A549 (cell line): Measurements from ENCODE around the gene BDH1. TPM values are rescaled to one million over a fixed set of nuclear protein-coding genes. Genes with fewer than 3 reads are reported as not detected.

Experiments used
- ATAC-seq, 2 experiments: fragments of 200-7000 bp in 1 of 2; fragments of >200 bp in 1 of 2; cut with Nextera tagmentation in 1 of 2; cut with Tn5 transposase in 1 of 2; 3 replicates each; pipeline versions ENCODE4 v1.8.0 to v1.9.1; 2018 to 2020; ENCODE audit warnings: mild to moderate bottlenecking in 1 of 2, moderate library complexity in 1 of 2
- CTCF ChIA-PET: fragments of 300-600 bp; sonication (Branson Sonifier 250); formaldehyde crosslinking; extraction: SDS; loops from one replicate; lab custom pipeline; 2021; ENCODE audit warnings: antibody characterized with exemption, inconsistent platforms; lab: Yijun Ruan, JAX
- POLR2A ChIA-PET: fragments of 350-600 bp; formaldehyde crosslinking; extraction: SDS; loops from one replicate; lab custom pipeline; 2021; ENCODE audit warnings: antibody characterized with exemption, inconsistent platforms; lab: Yijun Ruan, JAX
- DNase-seq, 2 experiments: peaks; one replicate each; pipeline versions ENCODE4 v3.0.0 to v3.0.0-alpha.2; 2011 to 2016; ENCODE audit warnings: low read depth in 1 of 2, low spot score in 1 of 2
- FAIRE-seq: peaks from 2 replicates; lab custom pipeline; 2011; peaks lifted over from hg19 to GRCh38; lab: Jason Lieb, UNC
- H3K27ac ChIP-seq, 2 experiments: fragments of >200 bp; sonication (Bioruptor Twin); formaldehyde crosslinking; 3 replicates each; pipeline ENCODE4 v1.5.1; 2016 to 2017
- H3K4me1 ChIP-seq: fragments of >200 bp; sonication (Bioruptor Twin); formaldehyde crosslinking; 3 replicates; pipeline ENCODE4 v1.6.1; 2016
- H3K4me2 ChIP-seq: fragments of >200 bp; sonication (Bioruptor Twin); formaldehyde crosslinking; 3 replicates; pipeline ENCODE4 v1.6.1; 2016
- H3K4me3 ChIP-seq: fragments of >200 bp; sonication (Bioruptor Twin); formaldehyde crosslinking; 3 replicates; pipeline ENCODE4 v1.5.1; 2016
- H3K9me3 ChIP-seq: fragments of >200 bp; sonication (Bioruptor Twin); formaldehyde crosslinking; 3 replicates; pipeline ENCODE4 v1.6.1; 2016
- CBX2 ChIP-seq: fragments of 200-600 bp; sonication (generic); IDR thresholded peaks from 2 replicates; pipeline ENCODE4 v1.6.1; 2016; ENCODE audit warnings: low read depth, mild to moderate bottlenecking, borderline replicate concordance
- CHD2 ChIP-seq: fragments of 150-350 bp; IDR thresholded peaks from 2 replicates; pipeline ENCODE4 v1.6.1; 2014; ENCODE audit warnings: low read length; ENCODE audit not compliant: partially characterized antibody
- E2F6 ChIP-seq: IDR thresholded peaks from 2 replicates; pipeline ENCODE4 v1.6.1; 2012; ENCODE audit warnings: low read depth, borderline replicate concordance
- EHF ChIP-seq: fragments of 250-450 bp; sonication (Bioruptor Pico); IDR thresholded peaks from 2 replicates; pipeline ENCODE4 v1.5.0; 2020; ENCODE audit warnings: mild to moderate bottlenecking
- ELK1 ChIP-seq: fragments of 150-350 bp; IDR thresholded peaks from 2 replicates; pipeline ENCODE4 v1.6.1; 2014; ENCODE audit warnings: low read depth, mild to moderate bottlenecking, low read length
- ESRRA ChIP-seq: fragments of 150-350 bp; IDR thresholded peaks from 2 replicates; pipeline ENCODE4 v1.6.1; 2014; ENCODE audit warnings: mild to moderate bottlenecking, low read length, borderline replicate concordance
- FOSB ChIP-seq: fragments of 250-450 bp; sonication (Bioruptor Pico); IDR thresholded peaks from 2 replicates; pipeline ENCODE4 v1.5.0; 2020; ENCODE audit warnings: mild to moderate bottlenecking, moderate library complexity
- HES2 ChIP-seq: fragments of >200 bp; sonication (Bioruptor Twin); formaldehyde crosslinking; IDR thresholded peaks from 2 replicates; pipeline ENCODE4 v1.6.1; 2016
- HMGXB4 ChIP-seq: fragments of 250-450 bp; sonication (Bioruptor Pico); IDR thresholded peaks from 2 replicates; pipeline ENCODE4 v1.5.0; 2021; ENCODE audit warnings: mild to moderate bottlenecking, moderate library complexity, borderline replicate concordance
- HOXA7 ChIP-seq: fragments of 250-450 bp; sonication (Bioruptor Pico); IDR thresholded peaks from 2 replicates; pipeline ENCODE4 v1.5.0; 2020; ENCODE audit warnings: mild to moderate bottlenecking, moderate library complexity
- MAFK ChIP-seq: fragments of 450-650 bp; IDR thresholded peaks from 2 replicates; pipeline ENCODE4 v1.6.1; 2014; ENCODE audit not compliant: partially characterized antibody
- MAX ChIP-seq: IDR thresholded peaks from 2 replicates; pipeline ENCODE4 v1.6.1; 2012
- NFE2L2 ChIP-seq: fragments of 150-350 bp; conservative IDR thresholded peaks from 2 replicates; pipeline ENCODE4 v1.6.1; 2014; ENCODE audit warnings: low read length
- NPAS2 ChIP-seq: fragments of 250-450 bp; sonication (Bioruptor Pico); IDR thresholded peaks from 2 replicates; pipeline ENCODE4 v1.8.0; 2022; ENCODE audit warnings: mild to moderate bottlenecking, moderate library complexity, borderline replicate concordance
- NR3C1 ChIP-seq: fragments of >200 bp; sonication (Bioruptor Twin); formaldehyde crosslinking; IDR thresholded peaks from 3 replicates; pipeline ENCODE4 v1.6.1; 2017
- PBX3 ChIP-seq: IDR thresholded peaks from 2 replicates; pipeline ENCODE4 v1.6.1; 2012
- POLR2A ChIP-seq: IDR thresholded peaks from 2 replicates; pipeline ENCODE4 v1.6.1; 2012; ENCODE audit warnings: mild to moderate bottlenecking, low read length
- RAD21 ChIP-seq, 2 experiments: fragments of >200 bp in 1 of 2; sonication (Bioruptor Twin) in 1 of 2; formaldehyde crosslinking in 1 of 2; IDR thresholded peaks in 1 of 2; conservative IDR thresholded peaks in 1 of 2; 2 replicates in 1 of 2; 3 replicates in 1 of 2; pipeline ENCODE4 v1.6.1; 2012 to 2018; ENCODE audit warnings: inconsistent platforms in 1 of 2
- RNF2 ChIP-seq: fragments of 200-600 bp; sonication (generic); IDR thresholded peaks from 2 replicates; pipeline ENCODE4 v1.6.1; 2016; ENCODE audit warnings: low read depth, mild to moderate bottlenecking, antibody characterized with exemption, moderate library complexity, borderline replicate concordance
- SREBF2 ChIP-seq: fragments of 450-650 bp; IDR thresholded peaks from 2 replicates; pipeline ENCODE4 v1.6.1; 2014; ENCODE audit warnings: mild to moderate bottlenecking, moderate library complexity
- TFCP2L1 ChIP-seq: fragments of 250-450 bp; sonication (Bioruptor Pico); IDR thresholded peaks from 2 replicates; pipeline ENCODE4 v1.5.0; 2021; ENCODE audit warnings: mild to moderate bottlenecking
- USF2 ChIP-seq: fragments of 450-650 bp; IDR thresholded peaks from 2 replicates; pipeline ENCODE4 v1.6.1; 2014; ENCODE audit warnings: antibody characterized with exemption
- ZSCAN20 ChIP-seq: fragments of 250-450 bp; sonication (Bioruptor Pico); IDR thresholded peaks from 2 replicates; pipeline ENCODE4 v1.8.0; 2022; ENCODE audit warnings: mild to moderate bottlenecking, moderate library complexity
- WGBS: methylation state at CpG from one replicate; pipeline ENCODE4 v1.1.6; 2017; ENCODE audit errors: missing lambda C conversion rate; 5-methylcytosine and 5-hydroxymethylcytosine counted together
- polyA plus RNA-seq, 4 experiments: library from polyadenylated mRNA; depleted of rRNA in 3 of 4; stranded (reverse); fragments of >200 nt; fragmentation: RNase III in 1 of 4; extraction: RNeasy Plus Mini Kit Qiagen cat#74134 plus additional on column Dnase treatment in 1 of 4; gene quantifications; 2 replicates in 3 of 4; 3 replicates in 1 of 4; pipeline ENCODE4 v1.2.3, GENCODE V29; 2011 to 2017

Gene BDH1
- polyA plus RNA-seq, 2 of the 4 experiments (the other 2 are of a cell fraction): 3.1 to 4.6 TPM

GRCh38 chr3:197500812-197501211 lies 55.0 kb downstream of the BDH1 start:
- Histone ChIP-seq H3K9me3 (peaks cover 14% of the 10 kb centered on the region; the same call in 2 of the 3 replicates), H3K4me3 (no peak overlapping the region), H3K27ac (peak overlapping the region; percentile 28 to 66; a peak in 3 of 6 replicates), H3K4me2 (no peak overlapping the region)
- DNase-seq (no peak), FAIRE-seq (no peak)
- ChIA-PET CTCF (interaction anchor here (0.9 to 5.5 kb wide), 4 partner anchors 9 to 250 kb away, joined by 3 to 26 read pairs (median 6); no protein-coding TSS in a partner anchor), POLR2A (no interaction called here)
- TF ChIP-seq SREBF2 (no peak), PBX3 (no peak), HMGXB4 (CRISPR knock-in tag) (no peak), CBX2 (no peak), RAD21 (conservative IDR thresholded peaks at IDR 0.05 in 1 of 2, IDR thresholded peaks at IDR 0.05 in 1 of 2) (no peak), MAX (no peak), TFCP2L1 (CRISPR knock-in tag) (no peak), NPAS2 (CRISPR knock-in tag) (no peak), NR3C1 (no peak), HES2 (no peak), ZSCAN20 (CRISPR knock-in tag) (no peak), NFE2L2 (no peak)
- TF ChIP-seq, all 56 proteins: peak for 0
- peaks cover 19% of the 10 kb centered on the region for H3K4me1 ChIP-seq
- no peak for ATAC-seq

GRCh38 chr3:197499427-197499826 lies 56.3 kb downstream of the BDH1 start:
- peaks cover 14% of the 10 kb centered on the region; the same call in 2 of the 3 replicates for H3K9me3 ChIP-seq
- H3K4me1 ChIP-seq: peaks cover 20% of the 10 kb centered on the region
- DNase-seq: peak; percentile 55 to 86
- ATAC-seq: peak; percentile 66 to 85
- no peak overlapping the region for H3K4me3 ChIP-seq
- FAIRE-seq: no peak
- WGBS: 25% methylated on average over 8 of the region's 8 CpGs
- TF ChIP-seq HOXA7 (CRISPR knock-in tag) (no peak), MAFK (peak; percentile 80), MAX (peak; percentile 26; the same call in 1 of the 2 replicates), POLR2A (no peak)
- POLR2A ChIA-PET: no interaction called here
- peak overlapping the region; percentile 73 to 79 for H3K27ac ChIP-seq
- CTCF ChIA-PET: interaction anchor here (1.1 to 5.5 kb wide), 4 partner anchors 11 to 248 kb away, joined by 4 to 26 read pairs (median 6); no protein-coding TSS in a partner anchor
- peak overlapping the region; percentile 18; the same call in 1 of the 3 replicates for H3K4me2 ChIP-seq

GRCh38 chr3:197498499-197499241 lies 57.1 kb downstream of the BDH1 start:
- H3K27ac ChIP-seq: peak overlapping the region; percentile 73 to 79
- H3K9me3 ChIP-seq: peaks cover 14% of the 10 kb centered on the region; the same call in 2 of the 3 replicates
- H3K4me2 ChIP-seq: no peak overlapping the region
- ChIA-PET POLR2A (no interaction called here), CTCF (interaction anchor here (0.6 to 5.5 kb wide), 5 partner anchors 10 to 311 kb away, joined by 3 to 26 read pairs (median 4); no protein-coding TSS in a partner anchor)
- peaks cover 18% of the 10 kb centered on the region for H3K4me1 ChIP-seq
- ATAC-seq (no peak), DNase-seq (no peak), FAIRE-seq (no peak)
- 97% methylated on average over 20 of the region's 60 CpGs for WGBS
- no peak overlapping the region for H3K4me3 ChIP-seq
- TF ChIP-seq CHD2 (no peak), USF2 (no peak), ELK1 (no peak), CBX2 (no peak), ESRRA (no peak), RNF2 (no peak), FOSB (CRISPR knock-in tag) (no peak), E2F6 (no peak), HMGXB4 (CRISPR knock-in tag) (no peak), EHF (CRISPR knock-in tag) (no peak)
